Lower leg skin (tissue), 3 donors: Measurements from ENCODE around the gene VSTM2L.

ENCODE experiments used
- CTCF ChIP-seq, 3 donors: fragments of 450-650 bp; IDR thresholded peaks; one replicate each; pipeline ENCODE4 v1.5.1; 2016; ENCODE audit warnings: antibody characterized with exemption in 3 of 3, mild to moderate bottlenecking in 3 of 3, moderate library complexity in 2 of 3
- POLR2A ChIP-seq, 2 donors: fragments of 450-650 bp; IDR thresholded peaks; one replicate each; pipeline ENCODE4 v1.6.1; 2016 to 2017; ENCODE audit warnings: antibody characterized with exemption in 2 of 2, mild to moderate bottlenecking in 1 of 2, moderate library complexity in 1 of 2

DNA sequence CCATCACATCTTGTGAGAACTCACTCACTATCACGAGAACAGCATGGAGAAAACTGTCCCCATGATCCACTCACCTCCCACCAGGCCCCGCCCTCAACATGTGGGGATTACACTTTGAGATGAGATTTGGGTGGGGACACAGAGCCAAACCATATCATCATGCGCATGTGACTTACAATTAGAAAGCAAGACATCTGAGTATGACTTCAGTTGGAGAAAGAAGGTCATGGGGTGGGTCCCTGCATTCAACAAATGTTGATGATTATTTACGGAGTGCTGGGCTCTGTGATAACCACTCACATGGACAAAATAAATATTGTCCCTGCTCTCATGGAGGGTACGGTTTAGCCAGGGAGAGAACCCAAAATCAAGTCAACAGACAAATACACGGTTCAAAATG lies 37.9 kb downstream of the VSTM2L start:
- TF ChIP-seq POLR2A (IDR thresholded peaks at IDR 0.05) (no peak), CTCF (IDR thresholded peaks at IDR 0.05) (no peak)
